Stomach (tissue), 4 donors: Measurements from ENCODE around the gene SULT2A1.

Experiments
- POLR2A ChIP-seq, 4 donors: fragments of 450-650 bp; IDR thresholded peaks; one replicate each; pipeline ENCODE4 v1.6.1; 2016; ENCODE audit warnings: antibody characterized with exemption in 4 of 4, control low read depth in 2 of 4, mild to moderate bottlenecking in 1 of 4, moderate library complexity in 1 of 4
- TF ChIP-seq, protein P1 (sequence below), 7 experiments: fragments of 450-650 bp in 4 of 7; fragments of 200-600 bp in 3 of 7; sonication (generic) in 3 of 7; IDR thresholded peaks; one replicate each; pipeline ENCODE4 v1.5.1; 2016 to 2019; ENCODE audit warnings: antibody characterized with exemption in 7 of 7, control low read depth in 2 of 7, mild to moderate bottlenecking in 1 of 7

DNA sequence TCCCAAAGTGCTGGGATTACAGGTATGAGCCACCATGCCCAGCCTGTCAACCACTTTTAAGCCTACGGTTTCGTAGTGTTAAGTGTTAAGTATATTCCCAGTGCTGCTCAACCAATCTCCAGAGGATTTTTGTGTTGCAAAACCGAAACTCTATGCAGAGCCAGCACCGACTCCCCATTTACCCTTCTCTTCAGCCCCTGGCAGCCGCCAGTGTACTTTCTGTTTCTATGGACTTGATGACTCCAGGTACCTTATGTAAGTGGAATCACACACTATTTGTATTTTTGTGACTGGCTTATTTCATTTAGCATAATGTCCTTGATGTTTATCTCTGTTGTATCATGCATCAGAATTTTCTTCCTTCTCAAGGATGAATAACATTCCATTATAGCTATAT is 1.1 kb downstream of the SULT2A1 start:
- TF ChIP-seq POLR2A (IDR thresholded peaks at IDR 0.05): no peak
- TF ChIP-seq, protein P1, sequence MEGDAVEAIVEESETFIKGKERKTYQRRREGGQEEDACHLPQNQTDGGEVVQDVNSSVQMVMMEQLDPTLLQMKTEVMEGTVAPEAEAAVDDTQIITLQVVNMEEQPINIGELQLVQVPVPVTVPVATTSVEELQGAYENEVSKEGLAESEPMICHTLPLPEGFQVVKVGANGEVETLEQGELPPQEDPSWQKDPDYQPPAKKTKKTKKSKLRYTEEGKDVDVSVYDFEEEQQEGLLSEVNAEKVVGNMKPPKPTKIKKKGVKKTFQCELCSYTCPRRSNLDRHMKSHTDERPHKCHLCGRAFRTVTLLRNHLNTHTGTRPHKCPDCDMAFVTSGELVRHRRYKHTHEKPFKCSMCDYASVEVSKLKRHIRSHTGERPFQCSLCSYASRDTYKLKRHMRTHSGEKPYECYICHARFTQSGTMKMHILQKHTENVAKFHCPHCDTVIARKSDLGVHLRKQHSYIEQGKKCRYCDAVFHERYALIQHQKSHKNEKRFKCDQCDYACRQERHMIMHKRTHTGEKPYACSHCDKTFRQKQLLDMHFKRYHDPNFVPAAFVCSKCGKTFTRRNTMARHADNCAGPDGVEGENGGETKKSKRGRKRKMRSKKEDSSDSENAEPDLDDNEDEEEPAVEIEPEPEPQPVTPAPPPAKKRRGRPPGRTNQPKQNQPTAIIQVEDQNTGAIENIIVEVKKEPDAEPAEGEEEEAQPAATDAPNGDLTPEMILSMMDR (IDR thresholded peaks at IDR 0.05): no peak
